HUES6 (cell line): Measurements from ENCODE around the gene RGS7.

Experiments
- H3K27ac ChIP-seq: 2 replicates; pipeline ENCODE4 v1.7.0; 2013; ENCODE audit warnings: low read depth, mild to moderate bottlenecking, low read length, inconsistent platforms
- H3K27me3 ChIP-seq: 2 replicates; pipeline ENCODE4 v1.6.1; 2013; ENCODE audit warnings: low read length; ENCODE audit not compliant: control insufficient read depth, insufficient read depth
- H3K36me3 ChIP-seq: 2 replicates; pipeline ENCODE4 v1.6.1; 2013; ENCODE audit warnings: low read length; ENCODE audit not compliant: control insufficient read depth, insufficient read depth
- H3K4me1 ChIP-seq: 2 replicates; pipeline ENCODE4 v1.6.1; 2013; ENCODE audit warnings: low read length; ENCODE audit not compliant: control insufficient read depth, insufficient read depth
- H3K4me3 ChIP-seq: 2 replicates; pipeline ENCODE4 v1.5.1; 2013; ENCODE audit warnings: low read depth, low read length
- H3K9ac ChIP-seq: one replicate; pipeline ENCODE4 v1.6.1; 2013; ENCODE audit warnings: mild to moderate bottlenecking, low read length
- H3K9me3 ChIP-seq: 2 replicates; pipeline ENCODE4 v1.6.1; 2013; ENCODE audit warnings: low read depth, low read length; ENCODE audit not compliant: control insufficient read depth, insufficient read depth

RGS7 gene

DNA sequence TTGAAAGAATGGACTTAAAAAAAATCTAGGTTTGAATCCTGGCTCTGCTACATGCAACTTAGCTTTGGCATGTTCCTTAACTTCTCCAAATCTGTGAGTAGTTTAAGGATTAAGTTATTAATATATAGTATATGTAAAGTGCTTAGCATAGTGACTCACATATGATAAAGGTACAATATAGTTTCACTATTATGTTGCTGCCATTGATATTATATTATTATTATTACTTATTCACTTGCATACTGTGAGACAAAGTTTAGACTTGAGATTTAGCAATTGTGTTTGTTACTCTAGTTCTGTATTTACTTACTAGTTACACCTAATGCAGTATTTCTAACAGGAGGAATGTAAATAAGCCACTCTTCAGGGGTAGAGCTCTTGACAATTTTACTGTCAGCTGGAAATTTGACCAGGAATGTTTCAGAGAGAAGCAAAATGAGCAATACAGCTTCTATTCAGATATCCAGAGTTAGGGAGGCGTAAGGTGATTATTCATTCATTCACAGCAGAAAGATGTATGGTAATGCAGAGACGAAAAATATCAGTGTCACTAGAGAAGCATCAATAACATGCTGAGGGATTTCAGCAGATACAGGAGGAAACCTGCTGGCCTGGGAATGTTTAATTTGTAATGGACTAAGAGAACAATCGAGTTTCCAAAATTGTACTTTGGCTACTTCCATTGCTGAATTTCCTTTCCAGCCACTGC, 25.5 kb downstream of the RGS7 start:
- no peak overlapping the region for H3K27ac ChIP-seq
- no peak overlapping the region for H3K4me3 ChIP-seq
- H3K27me3 ChIP-seq = no peaks in the 10 kb centered on the region
- no peaks in the 10 kb centered on the region for H3K9me3 ChIP-seq
- no peaks in the 10 kb centered on the region for H3K4me1 ChIP-seq
- H3K9ac ChIP-seq = no peak overlapping the region
- H3K36me3 ChIP-seq = no peaks in the 10 kb centered on the region

DNA sequence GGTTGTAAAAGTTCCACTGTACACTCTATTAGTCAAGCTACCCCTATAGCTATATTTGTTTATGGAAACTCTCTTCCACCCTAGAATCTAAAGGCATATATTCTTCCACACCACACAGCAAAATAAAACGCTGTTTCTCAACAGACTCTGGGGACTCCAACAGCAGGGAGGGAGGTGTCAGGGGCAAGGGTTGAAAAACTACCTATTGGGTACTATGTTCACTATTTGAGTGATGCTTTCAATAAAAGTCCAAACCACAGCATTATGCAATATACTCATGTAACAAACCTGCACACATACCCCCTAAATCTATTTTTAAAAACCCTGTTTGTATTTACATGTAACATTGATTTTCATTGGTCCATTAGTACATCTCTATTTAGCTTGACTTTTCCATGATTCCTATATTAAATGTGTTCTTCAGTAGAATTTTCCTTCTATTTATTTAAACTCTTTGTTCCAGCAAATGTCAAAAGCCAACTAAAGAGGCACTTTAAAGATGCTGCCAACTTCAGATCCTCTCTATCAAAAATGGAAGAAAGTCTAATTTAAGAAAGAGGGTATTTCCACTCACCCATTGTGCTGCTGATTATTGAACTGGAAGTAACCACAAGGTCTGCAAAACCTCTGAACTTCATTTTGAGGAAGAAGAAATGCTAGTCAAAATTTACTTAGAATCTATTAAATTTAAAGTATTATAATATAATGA, 26.2 kb downstream of the RGS7 start:
- no peaks in the 10 kb centered on the region for H3K9me3 ChIP-seq
- H3K36me3 ChIP-seq = no peaks in the 10 kb centered on the region
- H3K27ac ChIP-seq = no peak overlapping the region
- H3K4me1 ChIP-seq = no peaks in the 10 kb centered on the region
- no peak overlapping the region for H3K4me3 ChIP-seq
- no peak overlapping the region for H3K9ac ChIP-seq
- no peaks in the 10 kb centered on the region for H3K27me3 ChIP-seq

- Histone ChIP-seq H3K27me3 (no peaks in the 10 kb centered on the region; the same call in 1 of the 2 replicates), H3K4me3 (no peak overlapping the region), H3K36me3 (no peaks in the 10 kb centered on the region), H3K4me1 (no peaks in the 10 kb centered on the region), H3K27ac (no peak overlapping the region), H3K9me3 (no peaks in the 10 kb centered on the region), H3K9ac (no peak overlapping the region)
These were observed 31.5 kb downstream of the RGS7 start for GRCh38 chr1:241325456-241325855.

DNA sequence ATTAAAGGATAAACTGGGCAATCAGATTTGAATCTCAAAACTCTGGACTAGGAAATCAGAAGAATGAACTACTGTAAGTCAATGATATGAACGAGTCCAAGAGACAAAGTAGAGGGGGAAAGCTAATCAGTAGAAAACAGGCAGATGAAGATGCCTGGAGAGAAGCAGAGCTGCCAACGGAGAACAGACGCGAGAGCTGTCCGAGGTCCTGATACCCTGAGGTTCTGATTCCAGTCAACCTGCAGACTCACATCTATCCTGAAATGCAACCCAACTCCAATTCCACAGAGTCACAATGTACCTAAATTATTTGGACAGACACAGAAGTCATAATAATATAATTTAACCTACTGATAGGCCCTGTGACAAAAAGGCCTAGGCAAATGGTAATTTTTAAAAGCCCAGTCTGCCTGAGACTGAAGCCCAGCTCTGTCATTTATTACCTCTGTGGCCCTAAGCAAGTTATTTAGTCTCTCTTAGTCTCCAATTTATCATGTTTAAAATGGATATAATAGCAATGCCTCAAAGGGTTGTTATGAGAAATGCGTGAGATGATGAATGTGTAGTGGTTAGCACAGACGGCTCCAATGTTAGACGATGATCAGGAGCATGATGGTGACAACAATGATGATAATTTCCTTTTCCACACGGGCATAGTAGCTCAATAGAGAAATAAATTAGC, 33.4 kb downstream of the RGS7 start:
- Histone ChIP-seq H3K9me3 (no peaks in the 10 kb centered on the region), H3K4me1 (no peaks in the 10 kb centered on the region), H3K9ac (no peak overlapping the region), H3K27ac (no peak overlapping the region), H3K36me3 (no peaks in the 10 kb centered on the region), H3K4me3 (no peak overlapping the region), H3K27me3 (no peaks in the 10 kb centered on the region; the same call in 1 of the 2 replicates)

DNA sequence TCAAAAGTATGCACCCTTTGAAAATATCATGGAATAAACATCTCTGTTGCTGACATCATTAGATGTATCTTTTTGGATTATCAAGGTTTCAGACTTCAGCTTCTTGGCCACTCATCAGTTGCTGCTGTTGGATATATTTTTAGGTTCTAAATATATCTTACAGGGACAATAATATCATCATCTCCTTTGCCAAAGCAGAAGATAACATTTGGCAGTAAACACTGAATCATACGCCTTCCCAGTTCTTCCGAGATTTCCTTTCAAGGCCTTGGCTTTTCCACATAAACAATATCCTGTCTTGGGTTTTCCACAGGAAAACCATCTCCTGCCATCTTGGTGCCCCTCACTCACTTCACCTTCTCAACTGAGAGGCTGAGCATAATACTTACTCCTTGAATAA, 39.3 kb downstream of the RGS7 start:
- H3K9me3 ChIP-seq = no peaks in the 10 kb centered on the region
- H3K4me1 ChIP-seq = no peaks in the 10 kb centered on the region
- no peak overlapping the region for H3K27ac ChIP-seq
- H3K36me3 ChIP-seq = no peaks in the 10 kb centered on the region
- no peak overlapping the region for H3K9ac ChIP-seq
- no peak overlapping the region for H3K4me3 ChIP-seq
- no peaks in the 10 kb centered on the region; the same call in 1 of the 2 replicates for H3K27me3 ChIP-seq

GRCh38 chr1:241316372-241316771, 40.6 kb downstream of the RGS7 start:
- Histone ChIP-seq H3K27me3 (no peaks in the 10 kb centered on the region), H3K9ac (no peak overlapping the region), H3K36me3 (no peaks in the 10 kb centered on the region), H3K4me1 (no peaks in the 10 kb centered on the region), H3K9me3 (no peaks in the 10 kb centered on the region), H3K4me3 (no peak overlapping the region), H3K27ac (no peak overlapping the region)

DNA sequence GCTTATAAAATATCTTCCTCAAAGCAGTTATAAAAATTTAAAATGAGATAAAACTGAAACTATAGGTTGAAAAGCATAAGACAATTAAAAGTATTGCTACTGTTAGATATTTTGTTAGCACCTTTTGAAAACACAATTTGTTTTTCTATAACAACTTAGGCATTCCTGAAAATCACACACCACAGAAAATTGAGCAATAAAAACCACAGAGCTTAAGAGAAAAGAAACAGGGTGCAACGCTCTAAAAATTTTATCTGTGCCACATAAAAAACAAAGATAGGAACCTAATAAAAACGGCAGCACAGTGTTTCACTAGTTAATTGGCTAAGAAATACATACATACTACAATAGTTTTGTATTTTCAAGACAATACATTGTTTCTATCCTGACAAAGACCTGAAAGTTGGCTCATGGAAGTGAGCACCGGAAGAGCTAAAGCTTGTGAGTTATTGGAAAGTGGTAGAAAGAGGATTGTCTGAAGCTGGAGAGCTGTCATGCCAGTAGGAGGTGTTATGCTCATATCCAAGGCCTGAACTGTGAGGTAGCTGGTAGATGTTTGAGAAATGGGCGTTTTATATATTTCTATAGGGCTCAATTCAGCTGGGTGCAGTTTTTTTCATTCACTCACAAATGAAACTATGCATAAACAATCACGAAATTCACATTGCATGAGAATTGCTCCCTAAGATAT, 45.8 kb downstream of the RGS7 start:
- H3K36me3 ChIP-seq = no peaks in the 10 kb centered on the region
- H3K4me1 ChIP-seq = 0 out of 2 replicates have a peak, but pooled peaks cover 2% of the 10 kb centered on the region
- no peaks in the 10 kb centered on the region; the same call in 1 of the 2 replicates for H3K9me3 ChIP-seq
- H3K27ac ChIP-seq = no peak overlapping the region
- H3K9ac ChIP-seq = no peak overlapping the region
- no peak overlapping the region for H3K4me3 ChIP-seq
- H3K27me3 ChIP-seq = no peaks in the 10 kb centered on the region

GRCh38 chr1:241310451-241310850, 46.6 kb downstream of the RGS7 start:
- Histone ChIP-seq H3K36me3 (no peaks in the 10 kb centered on the region), H3K9ac (no peak overlapping the region), H3K4me3 (no peak overlapping the region), H3K27ac (no peak overlapping the region), H3K27me3 (no peaks in the 10 kb centered on the region), H3K4me1 (0 out of 2 replicates have a peak, but pooled peaks cover 2% of the 10 kb centered on the region), H3K9me3 (no peaks in the 10 kb centered on the region; the same call in 1 of the 2 replicates)

DNA sequence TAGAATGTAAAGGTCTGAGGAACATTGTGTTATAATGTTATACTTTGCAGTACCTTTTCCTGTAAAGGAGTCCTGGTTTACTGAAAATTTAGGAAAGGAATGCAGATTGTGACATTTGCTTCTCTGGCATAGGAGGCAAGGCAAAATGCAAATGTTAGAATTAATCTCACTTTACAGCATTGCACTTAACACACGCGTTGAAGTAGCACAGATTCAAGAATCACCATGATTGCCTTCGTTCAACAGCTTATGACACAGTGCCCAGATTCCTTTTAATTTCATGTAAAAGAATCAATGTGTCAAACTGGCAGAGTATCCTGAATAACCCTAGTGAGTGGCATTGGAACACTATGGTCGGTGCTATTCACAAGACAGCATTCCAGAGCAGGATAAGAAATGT, 47.4 kb downstream of the RGS7 start:
- Histone ChIP-seq H3K27me3 (no peaks in the 10 kb centered on the region), H3K4me3 (no peak overlapping the region), H3K4me1 (0 out of 2 replicates have a peak, but pooled peaks cover 2% of the 10 kb centered on the region), H3K36me3 (no peaks in the 10 kb centered on the region), H3K9me3 (peaks cover 1% of the 10 kb centered on the region), H3K27ac (no peak overlapping the region), H3K9ac (no peak overlapping the region)

GRCh38 chr1:241308471-241308870, 48.5 kb downstream of the RGS7 start:
- Histone ChIP-seq H3K27me3 (no peaks in the 10 kb centered on the region), H3K27ac (no peak overlapping the region), H3K4me1 (0 out of 2 replicates have a peak, but pooled peaks cover 2% of the 10 kb centered on the region), H3K4me3 (no peak overlapping the region), H3K36me3 (no peaks in the 10 kb centered on the region), H3K9me3 (peaks cover 12% of the 10 kb centered on the region), H3K9ac (no peak overlapping the region)
